CD14-positive monocyte (primary cell): ENCODE measurements around the gene XRCC5. TPM values are rescaled to one million over a fixed set of nuclear protein-coding genes. Genes with fewer than 3 reads are reported as not detected.

Source experiments
- DNase-seq, 3 donors: peaks; one replicate each; pipeline ENCODE4 v3.0.0-alpha.2; 2011 to 2022
- H2AFZ ChIP-seq: 2 replicates; pipeline ENCODE4 v1.6.0; 2012; ENCODE audit warnings: mild to moderate bottlenecking, low read depth, low read length, inconsistent platforms; ENCODE audit not compliant: insufficient read depth, poor library complexity, severe bottlenecking
- H3K27ac ChIP-seq, 2 donors: 1 replicate in 1 of 2; 2 replicates in 1 of 2; pipeline ENCODE4 v1.5.1; 2012 to 2013; ENCODE audit warnings: low read length in 2 of 2, control low read depth in 1 of 2, inconsistent platforms in 1 of 2, low read depth in 1 of 2, mild to moderate bottlenecking in 1 of 2
- H3K27me3 ChIP-seq, 2 donors: one replicate each; pipeline versions ENCODE4 v1.6.0 to v1.6.1; 2011 to 2013; ENCODE audit warnings: low read length in 2 of 2; ENCODE audit not compliant: control insufficient read depth in 2 of 2, insufficient read depth in 2 of 2
- H3K36me3 ChIP-seq, 2 donors: replicated peaks in 1 of 2; 1 replicate in 1 of 2; 2 replicates in 1 of 2; pipeline versions ENCODE4 v1.5.1 to v1.6.1; 2012 to 2013; ENCODE audit warnings: low read length in 2 of 2, control low read depth in 1 of 2, inconsistent platforms in 1 of 2, mild to moderate bottlenecking in 1 of 2; ENCODE audit not compliant: insufficient read depth in 2 of 2, control insufficient read depth in 1 of 2
- H3K4me1 ChIP-seq, 2 donors: 1 replicate in 1 of 2; 2 replicates in 1 of 2; pipeline versions ENCODE4 v1.5.1 to v1.6.1; 2012 to 2013; ENCODE audit warnings: low read length in 2 of 2, control low read depth in 1 of 2, inconsistent platforms in 1 of 2, mild to moderate bottlenecking in 1 of 2, moderate library complexity in 1 of 2; ENCODE audit not compliant: insufficient read depth in 2 of 2, control insufficient read depth in 1 of 2
- H3K4me2 ChIP-seq: replicated peaks from 2 replicates; pipeline ENCODE3; 2012; ENCODE audit warnings: low read length, moderate library complexity, mild to moderate bottlenecking; ENCODE audit not compliant: poor library complexity, severe bottlenecking; ENCODE audit errors: extremely low read depth
- H3K4me3 ChIP-seq, 3 experiments: fragments of 200-600 bp in 1 of 3; sonication (generic) in 1 of 3; replicated peaks in 1 of 3; 1 replicate in 2 of 3; 2 replicates in 1 of 3; pipeline ENCODE4 v1.5.1; 2011 to 2013; ENCODE audit warnings: low read length in 3 of 3, mild to moderate bottlenecking in 3 of 3, control low read depth in 2 of 3, low read depth in 2 of 3, inconsistent platforms in 1 of 3, moderate library complexity in 1 of 3
- H3K79me2 ChIP-seq: 2 replicates; pipeline ENCODE4 v1.6.0; 2012; ENCODE audit warnings: mild to moderate bottlenecking, control low read depth, inconsistent platforms, low read length, moderate library complexity; ENCODE audit not compliant: insufficient read depth
- H3K9ac ChIP-seq: 2 replicates; pipeline ENCODE4 v1.6.0; 2017; ENCODE audit warnings: low read length, mild to moderate bottlenecking; ENCODE audit not compliant: insufficient read depth, poor library complexity, severe bottlenecking
- H3K9me3 ChIP-seq, 2 donors: replicated peaks in 1 of 2; 1 replicate in 1 of 2; 2 replicates in 1 of 2; pipeline versions ENCODE4 v1.5.1 to v1.6.1; 2012 to 2013; ENCODE audit warnings: low read length in 2 of 2, control low read depth in 1 of 2; ENCODE audit not compliant: control insufficient read depth in 1 of 2, insufficient read depth in 1 of 2
- H4K20me1 ChIP-seq: 2 replicates; pipeline ENCODE4 v1.6.0; 2012; ENCODE audit warnings: mild to moderate bottlenecking, low read length, control low read depth, moderate library complexity; ENCODE audit not compliant: insufficient read depth
- H3K27ac Mint-ChIP-seq, 7 donors: one replicate each; pipeline ENCODE4 v1.8.0; 2020; ENCODE audit warnings: mild to moderate bottlenecking in 7 of 7, mixed read lengths in 7 of 7, moderate library complexity in 6 of 7, inconsistent platforms in 2 of 7
- H3K27me3 Mint-ChIP-seq, 3 donors: one replicate each; pipeline ENCODE4 v1.8.0; 2021 to 2022; ENCODE audit warnings: low read depth in 3 of 3, mild to moderate bottlenecking in 3 of 3, mixed read lengths in 3 of 3, moderate library complexity in 3 of 3, inconsistent platforms in 1 of 3
- H3K36me3 Mint-ChIP-seq, 2 donors: one replicate each; pipeline ENCODE4 v1.8.0; 2020; ENCODE audit warnings: mixed read lengths in 2 of 2, inconsistent platforms in 1 of 2, mild to moderate bottlenecking in 1 of 2
- H3K4me1 Mint-ChIP-seq: one replicate; pipeline ENCODE4 v1.8.0; 2020; ENCODE audit warnings: mild to moderate bottlenecking, mixed read lengths
- H3K4me3 Mint-ChIP-seq, 2 donors: one replicate each; pipeline ENCODE4 v1.8.0; 2020; ENCODE audit warnings: mild to moderate bottlenecking in 2 of 2, mixed read lengths in 2 of 2, moderate library complexity in 1 of 2
- H3K9me3 Mint-ChIP-seq, 7 donors: one replicate each; pipeline ENCODE4 v1.8.0; 2020 to 2022; ENCODE audit warnings: mixed read lengths in 7 of 7, mild to moderate bottlenecking in 6 of 7, moderate library complexity in 6 of 7, inconsistent platforms in 2 of 7
- WGBS: methylation state at CpG from one replicate; pipeline ENCODE4 v1.1.5; 2013; ENCODE audit warnings: missing lambda C conversion rate; ENCODE audit not compliant: insufficient coverage; 5-methylcytosine and 5-hydroxymethylcytosine counted together
- intact Hi-C, 2 donors: fragments of 100-400 bp; cut with micrococcal nuclease; formaldehyde crosslinking; loops; one replicate each; pipeline versions ENCODE4 v1.15.0 to v1.15.1; 2023
- polyA plus RNA-seq, 3 donors: library from polyadenylated mRNA; depleted of rRNA in 1 of 3; unstranded in 2 of 3; stranded (reverse) in 1 of 3; fragments of 300-500 nt in 2 of 3; fragments of >200 nt in 1 of 3; fragmentation: Illumina TruSeq in 2 of 3; gene quantifications; 1 replicate in 2 of 3; 2 replicates in 1 of 3; pipeline ENCODE4 v1.2.3, GENCODE V29; 2012 to 2021
- TF ChIP-seq, protein P1 (sequence below): fragments of 200-600 bp; IDR thresholded peaks from one replicate; pipeline ENCODE4 v1.8.0; 2022; ENCODE audit warnings: antibody characterized with exemption, mild to moderate bottlenecking

XRCC5 gene
- polyA plus RNA-seq, 3 donors: 55.3 to 281 (median 258) TPM

GRCh38 chr2:216092646-216093045 lies 16.5 kb upstream of the XRCC5 start:
- Histone ChIP-seq H3K9ac (no peak overlapping the region), H3K27me3 (no peaks in the 10 kb centered on the region), H3K27ac (no peak overlapping the region), H2AFZ (no peak overlapping the region), H3K9me3 (no peaks in the 10 kb centered on the region), H3K4me2 (no peak overlapping the region), H4K20me1 (no peaks in the 10 kb centered on the region), H3K4me3 (no peak overlapping the region), H3K79me2 (no peaks in the 10 kb centered on the region), H3K4me1 (no peaks in the 10 kb centered on the region), H3K36me3 (no peaks in the 10 kb centered on the region)
- no peak overlapping the region for H3K4me3 Mint-ChIP-seq
- H3K4me1 Mint-ChIP-seq: peaks cover 5% of the 10 kb centered on the region
- peaks cover 0 to 4% (median 0%) of the 10 kb centered on the region in 7 donors for H3K9me3 Mint-ChIP-seq
- intact Hi-C loops: no loop called here
- no peak for DNase-seq
- WGBS: 100% methylated on average over 1 of the region's 2 CpGs
- H3K27me3 Mint-ChIP-seq: peaks cover 0 to 7% (median 0%) of the 10 kb centered on the region in 3 donors
- TF ChIP-seq, protein P1, sequence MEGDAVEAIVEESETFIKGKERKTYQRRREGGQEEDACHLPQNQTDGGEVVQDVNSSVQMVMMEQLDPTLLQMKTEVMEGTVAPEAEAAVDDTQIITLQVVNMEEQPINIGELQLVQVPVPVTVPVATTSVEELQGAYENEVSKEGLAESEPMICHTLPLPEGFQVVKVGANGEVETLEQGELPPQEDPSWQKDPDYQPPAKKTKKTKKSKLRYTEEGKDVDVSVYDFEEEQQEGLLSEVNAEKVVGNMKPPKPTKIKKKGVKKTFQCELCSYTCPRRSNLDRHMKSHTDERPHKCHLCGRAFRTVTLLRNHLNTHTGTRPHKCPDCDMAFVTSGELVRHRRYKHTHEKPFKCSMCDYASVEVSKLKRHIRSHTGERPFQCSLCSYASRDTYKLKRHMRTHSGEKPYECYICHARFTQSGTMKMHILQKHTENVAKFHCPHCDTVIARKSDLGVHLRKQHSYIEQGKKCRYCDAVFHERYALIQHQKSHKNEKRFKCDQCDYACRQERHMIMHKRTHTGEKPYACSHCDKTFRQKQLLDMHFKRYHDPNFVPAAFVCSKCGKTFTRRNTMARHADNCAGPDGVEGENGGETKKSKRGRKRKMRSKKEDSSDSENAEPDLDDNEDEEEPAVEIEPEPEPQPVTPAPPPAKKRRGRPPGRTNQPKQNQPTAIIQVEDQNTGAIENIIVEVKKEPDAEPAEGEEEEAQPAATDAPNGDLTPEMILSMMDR: no peak
- peaks cover 3 to 4% of the 10 kb centered on the region in 2 donors for H3K36me3 Mint-ChIP-seq
- H3K27ac Mint-ChIP-seq: no peak overlapping the region

DNA sequence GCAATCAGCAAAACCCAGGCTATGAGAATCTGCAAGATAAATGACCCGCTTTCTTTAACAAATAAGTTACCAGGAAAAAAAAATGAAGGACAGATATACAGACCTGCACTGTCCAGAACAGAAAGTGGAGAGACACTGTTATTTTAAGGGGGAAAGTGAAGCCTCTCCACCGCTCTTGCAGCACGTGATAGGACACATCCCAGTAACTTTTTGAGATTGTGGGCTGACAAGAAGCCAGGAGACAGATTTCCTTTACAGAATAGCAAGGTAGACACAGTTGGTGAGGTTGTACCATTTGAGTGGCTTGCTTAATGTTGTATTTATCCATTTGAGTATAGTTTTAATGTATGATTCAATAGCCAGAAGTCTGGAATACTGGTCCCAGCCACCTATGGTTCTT lies 14.4 kb upstream of the XRCC5 start:
- Histone ChIP-seq H3K4me1 (no peaks in the 10 kb centered on the region), H3K27me3 (no peaks in the 10 kb centered on the region), H3K27ac (no peak overlapping the region), H3K4me3 (no peak overlapping the region), H3K9ac (no peak overlapping the region), H3K79me2 (no peaks in the 10 kb centered on the region), H4K20me1 (no peaks in the 10 kb centered on the region), H3K36me3 (no peaks in the 10 kb centered on the region), H3K4me2 (no peak overlapping the region), H2AFZ (no peak overlapping the region), H3K9me3 (peaks cover 0 to 3% of the 10 kb centered on the region in 2 donors)
- Mint-ChIP-seq H3K27me3 (peaks cover 0 to 7% (median 0%) of the 10 kb centered on the region in 3 donors), H3K9me3 (peaks cover 0 to 2% (median 0%) of the 10 kb centered on the region in 7 donors), H3K36me3 (peaks cover 4% of the 10 kb centered on the region in 2 donors), H3K4me3 (no peak overlapping the region), H3K4me1 (peaks cover 5% of the 10 kb centered on the region), H3K27ac (no peak overlapping the region)
- intact Hi-C loops: no loop called here
- TF ChIP-seq, protein P1: no peak
- whole genome bisulfite sequencing: 100% methylated on average over 2 of the region's 3 CpGs
- no peak for DNase-seq
